C4-2B (cell line): ENCODE results near the gene CACNA1H.
"Not testable (repeated sequence)": the region's sequence is repeated elsewhere in the genome, so short reads cannot be mapped to it uniquely, and the experiment has no call there.

Source experiments
- CTCF ChIP-seq: fragments of 450-650 bp; conservative IDR thresholded peaks from 2 replicates; pipeline ENCODE4 v1.5.1; 2017; ENCODE audit warnings: mild to moderate bottlenecking
- ZFX ChIP-seq: fragments of 450-650 bp; IDR thresholded peaks from 2 replicates; pipeline ENCODE4 v1.6.1; 2017

- TF ChIP-seq CTCF, ZFX: not testable (repeated sequence)
Observed at GRCh38 chr16:1226692-1227091, 73.8 kb downstream of the CACNA1H start.
